Activated CD8-positive, alpha-beta T cell treated with anti-CD3 and anti-CD28 coated beads for 36 hours (primary cell): Measurements from ENCODE around the gene SIK3. TPM values are rescaled to one million over a fixed set of nuclear protein-coding genes. Genes with fewer than 3 reads are reported as not detected.

Experiments used
- ATAC-seq: fragments of 200-7000 bp; cut with Tn5 transposase; one replicate; pipeline ENCODE4 v1.10.0; 2021; ENCODE audit warnings: mild to moderate bottlenecking, moderate library complexity
- CTCF ChIA-PET: fragments of 350-600 bp; sonication (Branson Sonifier 250); formaldehyde crosslinking; loops from one replicate; lab custom pipeline; 2021; ENCODE audit warnings: antibody characterized with exemption; lab: Charles Lee
- POLR2A ChIA-PET: fragments of 350-600 bp; sonication (Branson Sonifier 250); formaldehyde crosslinking; loops from one replicate; lab custom pipeline; 2021; ENCODE audit warnings: antibody characterized with exemption; lab: Charles Lee
- DNase-seq: peaks from one replicate; pipeline ENCODE4 v3.0.0-alpha.2; 2020
- H3K27ac Mint-ChIP-seq: one replicate; pipeline ENCODE4 v1.8.0; 2021; ENCODE audit warnings: mild to moderate bottlenecking, mixed read lengths
- H3K27me3 Mint-ChIP-seq: one replicate; pipeline ENCODE4 v1.8.0; 2021; ENCODE audit warnings: mixed read lengths
- H3K36me3 Mint-ChIP-seq: one replicate; pipeline ENCODE4 v1.8.0; 2021; ENCODE audit warnings: low read depth, mixed read lengths
- H3K4me1 Mint-ChIP-seq: one replicate; pipeline ENCODE4 v1.8.0; 2021; ENCODE audit warnings: low read depth, mixed read lengths
- H3K4me3 Mint-ChIP-seq: one replicate; pipeline ENCODE4 v1.8.0; 2021; ENCODE audit warnings: mild to moderate bottlenecking, moderate library complexity, mixed read lengths
- H3K9me3 Mint-ChIP-seq: one replicate; pipeline ENCODE4 v1.8.0; 2021; ENCODE audit warnings: mixed read lengths
- CTCF ChIP-seq: fragments of 200-600 bp; IDR thresholded peaks from one replicate; pipeline ENCODE4 v1.8.0; 2022; ENCODE audit warnings: antibody characterized with exemption, mild to moderate bottlenecking
- intact Hi-C: fragments of 100-400 bp; cut with micrococcal nuclease; formaldehyde crosslinking; loops from one replicate; pipeline ENCODE4 v1.10.0; 2022
- total RNA-seq, 2 experiments: library from RNA; stranded (reverse); gene quantifications; one replicate each; pipeline ENCODE4 v1.2.3, GENCODE V29; 2021

Gene SIK3
- total RNA-seq, 2 experiments from 2014 or later, result 18.7 to 24.1 TPM

- no peaks in the 10 kb centered on the region for H3K9me3 Mint-ChIP-seq
- intact Hi-C loops, result no loop called here
- DNase-seq, result no peak
- peak; percentile 60 for ATAC-seq
- H3K27ac Mint-ChIP-seq, result peak overlapping the region; percentile 58
- no peaks in the 10 kb centered on the region for H3K27me3 Mint-ChIP-seq
- POLR2A ChIA-PET, result no interaction called here
- CTCF ChIA-PET, result no interaction called here
- peaks cover 24% of the 10 kb centered on the region for H3K36me3 Mint-ChIP-seq
- no peak overlapping the region for H3K4me3 Mint-ChIP-seq
- peaks cover 46% of the 10 kb centered on the region for H3K4me1 Mint-ChIP-seq
- TF ChIP-seq CTCF, result no peak
These were observed 144.5 kb downstream of the SIK3 start for GRCh38 chr11:116953530-116954285.

- Mint-ChIP-seq H3K27me3 (no peaks in the 10 kb centered on the region), H3K27ac (no peak overlapping the region), H3K36me3 (peaks cover 29% of the 10 kb centered on the region), H3K9me3 (no peaks in the 10 kb centered on the region), H3K4me3 (no peak overlapping the region), H3K4me1 (peaks cover 40% of the 10 kb centered on the region)
- intact Hi-C loops, result no loop called here
- TF ChIP-seq CTCF, result no peak
- CTCF ChIA-PET, result interaction anchor here (0.8 to 1.6 kb wide), 3 partner anchors 12 to 69 kb away, joined by 3 to 4 read pairs (median 3); no protein-coding TSS in a partner anchor
- no peak for DNase-seq
- POLR2A ChIA-PET, result interaction anchor here (1.0 kb wide), 1 partner anchor 9 kb away, joined by 3 read pairs; no protein-coding TSS in a partner anchor
- ATAC-seq, result no peak
These were observed 146.5 kb downstream of the SIK3 start for GRCh38 chr11:116951762-116952161.

GRCh38 chr11:116950210-116950609 is 148.0 kb downstream of the SIK3 start:
- no peak overlapping the region for H3K27ac Mint-ChIP-seq
- DNase-seq (no peak), ATAC-seq (no peak)
- H3K4me1 Mint-ChIP-seq, result peaks cover 39% of the 10 kb centered on the region
- H3K27me3 Mint-ChIP-seq, result no peaks in the 10 kb centered on the region
- intact Hi-C loops, result no loop called here
- no peaks in the 10 kb centered on the region for H3K9me3 Mint-ChIP-seq
- H3K36me3 Mint-ChIP-seq, result peaks cover 31% of the 10 kb centered on the region
- H3K4me3 Mint-ChIP-seq, result no peak overlapping the region
- ChIA-PET CTCF (interaction anchor here (1.0 to 2.0 kb wide), 3 partner anchors 8 to 156 kb away, joined by 3 to 9 read pairs (median 4); no protein-coding TSS in a partner anchor), POLR2A (interaction anchor here (0.6 kb wide), 1 partner anchor 46 kb away, joined by 3 read pairs; no protein-coding TSS in a partner anchor)
- TF ChIP-seq CTCF, result no peak

GRCh38 chr11:116948391-116948790 is 149.8 kb downstream of the SIK3 start:
- Mint-ChIP-seq H3K9me3 (no peaks in the 10 kb centered on the region), H3K27ac (peak overlapping the region; percentile 1), H3K4me1 (peaks cover 32% of the 10 kb centered on the region), H3K36me3 (peaks cover 29% of the 10 kb centered on the region), H3K27me3 (no peaks in the 10 kb centered on the region), H3K4me3 (no peak overlapping the region)
- CTCF ChIA-PET, result interaction anchor here (1.6 to 2.0 kb wide), 2 partner anchors 10 to 68 kb away, joined by 4 to 9 read pairs; no protein-coding TSS in a partner anchor
- peak; percentile 87 for ATAC-seq
- POLR2A ChIA-PET, result interaction anchor here (0.6 to 1.2 kb wide), 5 partner anchors 12 to 125 kb away, joined by 3 to 4 read pairs (median 3); no protein-coding TSS in a partner anchor
- TF ChIP-seq CTCF, result no peak
- intact Hi-C loops, result no loop called here
- DNase-seq, result peak; percentile 57

- ChIA-PET CTCF (interaction anchor here (1.5 kb wide), 1 partner anchor 160 kb away, joined by 4 read pairs; no protein-coding TSS in a partner anchor), POLR2A (no interaction called here)
- Mint-ChIP-seq H3K36me3 (peaks cover 32% of the 10 kb centered on the region), H3K9me3 (no peaks in the 10 kb centered on the region), H3K27ac (no peak overlapping the region), H3K4me3 (no peak overlapping the region), H3K27me3 (no peaks in the 10 kb centered on the region), H3K4me1 (peaks cover 27% of the 10 kb centered on the region)
- intact Hi-C loops, result no loop called here
- no peak for TF ChIP-seq CTCF
- no peak for DNase-seq
- no peak for ATAC-seq
These were observed 151.8 kb downstream of the SIK3 start for GRCh38 chr11:116946414-116946813.
